ENCODE data around the gene ZBTB7B.

GRCh38 chr1:155005076-155006011, 2.7 kb downstream of the ZBTB7B start:
- TF ChIP-seq POLR2AphosphoS5 (IDR thresholded peaks at IDR 0.05; ENCODE audit: low read depth, low read length) (no peak), TAF1 (IDR thresholded peaks at IDR 0.05; ENCODE audit: borderline replicate concordance, insufficient read depth, low read length) (no peak)
